Measurements from ENCODE around the gene MRPL42.
"Not testable (repeated sequence)": the region's sequence is repeated elsewhere in the genome, so short reads cannot be mapped to it uniquely, and the experiment has no call there.

MRPL42 gene

DNA sequence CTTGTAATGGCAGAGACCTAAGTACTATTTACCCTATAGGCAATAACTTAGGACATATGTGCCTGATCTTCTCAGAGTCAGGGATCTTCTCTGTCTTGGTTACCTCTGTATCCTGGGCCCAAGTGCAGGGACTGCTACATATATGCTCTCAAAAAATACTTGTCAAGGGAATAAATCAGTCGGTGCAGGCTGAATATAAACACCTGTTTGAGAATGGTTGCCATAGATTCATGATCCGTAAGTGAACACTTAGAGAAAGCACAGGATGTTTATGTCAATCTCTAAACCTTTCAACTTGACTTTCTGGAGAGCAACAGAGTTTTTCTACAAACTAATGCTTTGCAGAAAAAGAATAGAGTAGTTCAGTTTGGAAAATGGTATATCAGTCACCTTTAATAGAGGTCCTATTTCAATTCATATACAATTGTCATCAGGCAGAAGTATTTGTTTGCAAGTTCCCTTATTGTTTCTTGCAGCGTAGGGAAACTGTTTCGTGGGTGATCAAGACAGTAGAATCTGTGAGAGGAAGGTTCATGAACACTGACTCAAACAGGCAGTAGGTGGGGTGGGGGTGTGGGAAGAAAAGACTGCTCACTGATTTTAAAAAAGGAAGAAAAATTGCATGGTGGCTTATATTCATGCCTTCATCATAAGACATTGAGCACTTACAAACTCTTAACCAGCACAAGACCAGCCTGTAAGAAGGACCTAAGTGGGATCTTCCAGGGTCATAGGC, 19.6 kb upstream of the MRPL42 start:
- DNase-seq: peak; percentile 67 to 88

DNA sequence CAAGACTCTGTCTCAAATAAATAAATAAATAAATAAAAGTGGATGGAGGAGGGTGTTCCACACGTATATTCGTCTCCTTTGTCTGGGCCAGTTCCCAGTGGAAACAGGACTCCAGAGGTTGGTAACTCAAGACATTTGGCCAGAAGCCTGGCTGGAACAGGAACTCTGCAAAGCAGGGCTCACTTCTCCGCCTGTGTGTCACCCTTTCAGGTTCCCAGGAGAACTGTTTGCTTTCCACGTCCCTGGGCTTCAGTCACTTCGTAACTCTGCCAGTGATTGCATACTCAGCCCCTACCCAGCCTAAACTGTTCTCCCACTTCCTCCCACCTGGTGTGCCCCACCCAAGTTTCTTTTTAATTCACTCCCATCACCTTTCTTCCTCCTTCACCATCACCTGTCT, 18.5 kb upstream of the MRPL42 start:
- no peak for DNase-seq

DNA sequence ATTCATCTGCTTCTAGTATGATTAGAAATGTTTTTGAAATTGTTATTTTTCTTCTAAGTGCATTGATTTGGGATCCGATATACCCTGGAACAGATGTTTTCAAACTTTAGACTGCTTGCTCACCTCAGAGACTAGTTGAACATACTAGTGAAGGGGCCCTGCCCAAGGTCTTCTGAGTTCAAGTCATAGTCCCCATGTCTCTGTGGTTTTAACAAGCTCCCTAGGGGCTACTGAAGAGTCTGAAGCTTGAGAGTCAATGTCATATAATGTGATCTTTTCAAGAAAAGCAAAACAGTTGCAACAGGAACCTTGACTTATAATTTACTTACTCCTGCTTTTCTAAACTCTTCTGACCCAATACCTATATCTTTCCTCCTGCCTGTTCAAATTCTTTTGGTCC, 18.0 kb upstream of the MRPL42 start:
- DNase-seq: no peak

DNA sequence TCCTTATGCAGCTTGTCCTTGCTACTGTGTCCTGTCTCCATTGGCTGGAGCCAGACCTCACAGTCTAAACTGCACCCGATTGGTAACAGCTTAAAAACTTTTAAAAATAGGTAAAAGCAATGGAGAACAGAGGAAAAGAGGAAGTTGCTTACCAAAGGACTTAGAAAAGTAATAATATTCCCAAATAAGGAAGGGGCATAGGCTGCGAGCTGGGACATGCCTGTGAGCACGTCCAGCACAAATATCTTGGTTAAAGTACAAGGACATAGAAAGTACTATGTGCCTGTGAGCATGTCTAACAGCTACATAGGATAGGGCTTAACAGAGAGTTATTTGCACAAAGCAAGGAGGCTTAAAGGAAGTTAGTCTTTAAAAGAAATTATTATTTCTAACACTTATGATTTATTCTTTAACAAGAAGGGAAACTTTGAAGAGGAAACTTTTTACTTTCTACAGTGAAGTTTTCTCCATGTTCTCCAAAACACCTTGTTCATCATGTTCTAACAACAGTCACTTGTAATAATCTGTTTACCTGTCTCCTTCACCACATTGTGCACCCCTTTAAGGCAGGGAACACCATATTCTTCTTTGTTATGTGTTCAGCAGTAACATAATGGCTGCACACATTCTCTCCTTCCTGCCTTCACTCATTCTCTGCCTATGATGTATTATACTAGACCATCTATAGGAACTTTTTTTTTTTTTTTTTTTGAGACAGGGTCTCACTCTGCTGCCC, 15.7 kb upstream of the MRPL42 start:
- DNase-seq: no peak

DNA sequence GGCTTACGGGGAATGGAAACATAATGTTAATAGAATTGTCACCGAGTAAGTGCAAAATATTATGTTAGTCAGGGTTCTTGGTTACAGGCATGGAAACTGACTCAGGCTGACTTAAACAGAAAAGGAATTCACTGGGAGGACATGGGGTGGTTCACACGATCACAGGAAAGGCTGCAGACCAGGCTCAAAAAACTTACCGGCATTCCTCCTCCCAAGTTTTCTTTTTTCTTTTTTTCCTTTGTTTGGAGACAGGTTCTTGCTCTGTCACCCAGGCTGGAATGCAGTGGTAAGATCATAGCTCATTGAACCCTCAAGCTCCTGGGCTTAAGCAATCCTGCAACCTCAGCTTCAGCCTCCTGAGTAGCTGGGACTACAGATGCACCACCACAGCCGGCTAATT, 13.7 kb upstream of the MRPL42 start:
- no peak for DNase-seq

DNA sequence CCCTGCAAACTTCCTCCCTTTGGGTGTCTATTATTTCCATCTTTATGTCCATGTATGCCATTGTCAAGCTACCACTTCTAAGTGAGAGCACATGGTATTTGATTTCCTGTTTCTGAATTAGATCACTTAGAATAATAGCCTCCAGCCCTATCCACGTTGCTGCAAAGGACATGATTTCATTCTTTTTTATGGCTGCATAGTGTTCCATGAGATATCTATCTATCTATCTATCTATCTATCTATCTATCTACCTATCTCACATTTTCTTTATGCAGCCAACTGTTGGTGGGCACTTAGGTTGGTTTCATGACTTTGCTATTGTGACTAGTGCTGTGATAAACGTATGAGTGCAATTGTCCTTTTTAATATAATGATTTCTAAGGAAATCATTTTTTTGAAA, 11.2 kb upstream of the MRPL42 start:
- DNase-seq: no peak

DNA sequence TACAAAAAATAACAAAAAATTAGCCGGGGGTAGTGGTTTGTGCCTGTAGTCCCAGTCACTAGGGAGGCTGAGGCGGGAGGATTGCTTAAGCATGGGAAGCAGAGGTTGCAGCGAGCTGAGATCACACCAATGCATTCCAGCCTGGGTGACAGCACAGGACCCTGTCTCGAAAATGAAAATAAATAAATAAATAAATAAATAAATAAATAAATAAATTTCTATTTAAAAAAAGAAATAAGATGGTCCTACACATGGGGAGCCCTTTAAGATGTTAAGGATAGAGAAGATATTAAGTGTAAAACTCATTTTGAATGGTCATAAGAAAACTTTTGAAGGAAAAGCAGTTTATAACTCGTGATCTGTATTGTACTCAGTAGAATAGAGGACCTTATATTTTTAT, 8.2 kb upstream of the MRPL42 start:
- no peak for DNase-seq

DNA sequence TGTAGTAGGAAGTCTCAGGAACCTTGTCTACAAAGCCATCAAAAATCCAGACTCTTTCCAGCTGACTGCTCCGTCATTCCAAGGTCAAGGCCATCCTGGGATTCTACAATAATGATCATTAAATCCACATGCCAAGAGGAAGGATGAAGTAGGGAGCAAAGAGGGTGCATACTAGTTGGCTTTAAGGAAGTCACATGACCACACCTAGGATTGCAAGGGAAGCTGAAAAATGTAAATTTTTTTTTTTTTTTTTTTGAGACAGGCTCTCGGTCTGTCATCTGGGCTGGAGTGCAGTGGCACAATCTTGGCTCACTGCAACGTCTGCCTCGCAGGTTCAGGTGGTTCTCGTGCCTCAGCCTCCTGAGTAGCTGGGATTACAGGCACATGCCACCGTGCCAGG, 7.3 kb upstream of the MRPL42 start:
- DNase-seq: no peak

DNA sequence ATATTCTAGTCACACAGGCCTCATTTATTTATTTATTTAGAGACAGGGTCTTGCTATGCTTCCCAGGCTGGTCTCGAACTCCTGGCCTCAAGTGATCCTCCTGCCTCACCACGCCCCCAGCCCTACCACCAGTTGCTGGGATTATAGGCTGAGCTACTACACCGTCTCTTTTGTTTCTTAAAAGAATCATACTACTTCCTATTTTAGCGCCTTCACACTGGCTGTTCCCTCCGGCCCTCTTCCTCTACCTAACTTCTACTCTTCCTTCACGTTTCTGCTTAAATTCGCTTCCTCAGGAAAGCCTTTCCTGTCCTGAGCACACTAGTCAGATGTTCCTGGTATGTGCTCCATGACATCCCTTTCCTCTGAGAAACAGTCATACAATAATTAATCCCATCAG, 6.4 kb upstream of the MRPL42 start:
- DNase-seq: no peak

DNA sequence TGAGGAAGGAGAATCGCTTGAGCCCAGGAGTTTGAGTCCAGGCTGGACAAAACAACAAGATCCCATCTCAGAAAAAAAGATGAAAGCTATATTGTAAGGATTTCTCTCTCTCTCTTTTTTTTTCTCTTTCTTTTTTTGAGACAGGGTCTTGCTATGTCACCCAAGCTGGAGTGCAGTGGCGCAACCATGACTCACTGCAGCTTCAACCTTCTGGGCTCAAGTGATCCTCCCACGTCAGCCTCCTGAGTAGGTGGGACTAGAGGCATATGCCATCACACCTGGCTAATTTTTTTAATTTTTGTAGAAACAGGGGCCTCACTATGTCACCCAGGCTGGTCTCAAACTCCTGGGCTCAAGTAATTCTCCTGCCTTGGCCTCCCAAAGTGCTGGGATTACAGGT, 5.8 kb upstream of the MRPL42 start:
- DNase-seq: peak in 1 of 2 donors; percentile 41

DNA sequence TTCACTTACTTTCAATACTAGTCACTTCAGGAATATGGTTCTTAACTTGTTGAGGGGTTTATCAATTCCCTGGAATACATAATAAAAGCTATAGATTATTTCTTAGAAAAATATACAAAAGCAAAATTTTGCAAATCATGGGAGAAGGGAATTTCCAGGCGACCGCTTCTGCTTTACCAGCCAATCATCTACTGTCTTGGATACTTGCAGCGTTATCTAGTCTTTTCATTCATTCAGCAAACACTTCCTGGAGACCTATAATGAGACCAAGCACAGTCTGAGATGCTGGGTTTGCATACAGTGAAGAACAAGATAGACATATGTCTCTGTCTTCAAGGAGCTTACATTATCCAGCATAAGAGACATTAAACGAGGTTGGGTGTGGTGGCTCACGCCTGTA, 1.5 kb upstream of the MRPL42 start:
- DNase-seq: no peak

DNA sequence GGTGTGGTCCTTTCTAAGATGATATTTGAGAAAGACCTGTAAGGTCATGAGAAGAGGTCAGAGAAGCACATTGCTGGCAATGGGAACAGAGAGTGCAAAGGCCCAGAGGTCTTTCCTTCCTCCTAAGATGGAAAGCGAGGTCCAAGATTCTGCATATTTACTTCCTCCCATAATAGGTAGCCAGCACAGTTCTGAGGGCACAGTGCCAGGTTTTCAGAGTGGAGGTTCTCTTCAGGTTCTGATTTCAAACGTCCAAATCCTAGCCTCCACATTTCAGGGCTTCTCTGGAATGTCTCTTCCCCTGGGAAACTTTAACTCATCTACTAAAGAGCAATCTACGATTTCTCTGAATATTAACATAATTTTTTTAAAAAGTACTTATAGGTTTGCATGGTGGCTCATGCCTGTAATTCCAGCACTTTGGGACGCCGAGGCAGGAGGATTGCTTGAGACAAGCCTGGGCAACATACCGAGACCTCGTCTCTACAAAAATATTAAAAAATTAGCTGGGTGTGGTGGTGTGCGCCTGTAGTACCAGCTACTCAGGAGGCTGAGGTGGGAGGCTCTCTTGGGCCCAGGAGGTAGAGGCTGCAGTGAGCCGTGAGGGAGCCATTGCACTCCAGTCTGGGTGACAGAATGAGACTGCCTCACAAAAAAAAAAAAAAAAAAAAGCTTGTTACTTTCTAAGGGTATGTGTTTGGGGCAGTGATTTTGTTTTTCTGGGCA, 526 bp upstream of the MRPL42 start:
- DNase-seq: no peak

DNA sequence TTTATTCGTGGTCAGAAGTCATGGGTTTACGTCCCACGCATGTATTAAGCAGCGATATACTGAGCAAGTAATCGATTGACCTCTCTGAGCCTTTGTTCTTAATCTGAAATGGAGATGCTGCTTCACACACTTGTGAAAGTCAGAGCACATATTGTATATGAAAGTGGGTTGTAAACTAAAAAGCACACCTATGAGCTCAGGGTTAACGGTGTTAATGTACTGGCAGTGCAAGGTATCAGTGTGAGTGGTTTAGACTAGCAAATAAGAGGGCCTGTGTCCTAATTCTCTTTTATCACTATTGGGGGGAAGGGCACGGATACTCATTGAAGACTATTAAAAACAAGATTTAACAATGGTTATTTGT, 676 bp downstream of the MRPL42 start:
- DNase-seq: no peak

DNA sequence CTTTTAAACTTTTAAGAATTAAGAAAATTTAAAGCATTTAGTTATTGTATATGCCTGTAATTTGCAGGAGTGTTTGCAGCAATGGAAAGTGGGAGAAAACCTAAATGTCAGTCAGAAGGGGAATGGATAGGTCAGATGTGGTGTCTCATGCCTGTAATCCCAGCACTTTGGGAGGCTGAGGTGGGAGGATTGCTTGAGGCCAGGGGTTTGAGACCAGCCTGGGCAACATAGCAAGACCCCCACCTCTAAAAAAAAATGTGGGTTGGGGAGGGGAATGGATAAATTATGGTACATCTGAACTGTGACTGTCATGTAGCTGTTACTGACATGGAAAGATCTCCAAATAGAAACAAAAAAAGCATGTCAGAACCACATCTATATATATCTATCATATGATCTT, 2.1 kb downstream of the MRPL42 start:
- DNase-seq: no peak

DNA sequence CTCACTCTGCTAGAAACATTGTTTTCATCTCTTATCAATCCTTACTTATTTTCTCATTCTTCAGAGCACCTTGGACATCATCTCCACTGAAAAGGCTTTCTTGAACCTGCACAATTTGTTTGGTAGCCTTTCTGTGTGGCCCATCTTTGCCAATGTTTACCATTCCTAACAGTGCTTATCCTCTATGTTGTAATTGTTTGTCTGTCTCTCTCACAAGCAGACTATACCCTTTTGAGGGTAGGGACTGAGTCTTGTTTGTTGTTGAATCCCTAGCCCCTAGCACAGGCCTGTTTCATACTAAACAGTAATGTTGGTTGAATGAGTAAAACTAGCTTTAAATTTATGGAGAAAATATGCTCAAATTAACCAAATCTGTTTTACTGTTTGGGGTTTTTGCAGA, 9.2 kb downstream of the MRPL42 start:
- DNase-seq: no peak

DNA sequence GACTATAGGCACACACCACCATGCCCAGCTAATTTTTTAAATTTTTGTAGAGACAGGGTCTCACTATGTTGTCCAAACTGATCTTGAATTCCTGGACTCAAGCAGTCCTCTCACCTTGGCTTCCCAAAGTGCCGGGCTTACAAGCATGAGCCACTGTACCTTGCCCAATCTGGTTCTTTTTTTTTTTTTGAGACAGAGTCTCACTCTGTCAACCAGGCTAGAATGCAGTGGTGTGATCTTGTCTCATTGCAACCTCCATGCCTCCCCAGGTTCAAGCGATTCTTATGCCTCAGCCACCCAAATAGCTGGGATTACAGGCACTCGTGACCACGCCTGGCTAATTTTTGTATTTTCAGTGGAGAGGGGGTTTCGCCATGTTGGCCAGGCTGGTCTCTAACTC, 15.4 kb downstream of the MRPL42 start:
- no peak for DNase-seq

DNA sequence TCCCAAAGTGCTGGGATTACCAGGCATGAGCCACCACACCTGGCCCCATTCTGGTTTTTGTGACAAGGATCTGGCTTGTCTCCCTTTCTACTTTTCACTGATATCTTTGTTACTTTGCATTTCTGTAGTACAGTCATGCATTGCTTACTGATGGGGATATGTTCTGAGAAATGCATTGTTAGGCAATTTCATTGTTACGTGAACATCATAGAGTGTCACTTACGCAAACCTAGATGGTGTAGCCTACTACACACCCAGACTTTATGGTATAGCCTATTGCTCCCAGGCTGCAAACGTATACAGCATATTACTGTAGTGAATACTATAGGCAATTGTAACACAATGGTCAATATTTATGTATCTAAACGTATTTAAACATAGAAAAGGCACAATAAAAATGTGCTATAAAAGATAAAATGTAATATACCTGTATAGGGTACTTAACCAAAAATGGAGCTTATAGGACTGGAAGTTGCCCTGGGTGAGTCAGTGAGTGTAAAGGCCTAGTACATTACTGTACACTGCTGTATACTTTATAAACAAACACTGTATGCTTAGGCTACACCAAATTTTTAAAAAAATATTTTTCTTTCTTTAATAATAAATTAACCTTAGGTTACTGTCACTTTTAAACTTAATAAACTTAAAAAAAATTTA, 16.0 kb downstream of the MRPL42 start:
- DNase-seq: no peak

DNA sequence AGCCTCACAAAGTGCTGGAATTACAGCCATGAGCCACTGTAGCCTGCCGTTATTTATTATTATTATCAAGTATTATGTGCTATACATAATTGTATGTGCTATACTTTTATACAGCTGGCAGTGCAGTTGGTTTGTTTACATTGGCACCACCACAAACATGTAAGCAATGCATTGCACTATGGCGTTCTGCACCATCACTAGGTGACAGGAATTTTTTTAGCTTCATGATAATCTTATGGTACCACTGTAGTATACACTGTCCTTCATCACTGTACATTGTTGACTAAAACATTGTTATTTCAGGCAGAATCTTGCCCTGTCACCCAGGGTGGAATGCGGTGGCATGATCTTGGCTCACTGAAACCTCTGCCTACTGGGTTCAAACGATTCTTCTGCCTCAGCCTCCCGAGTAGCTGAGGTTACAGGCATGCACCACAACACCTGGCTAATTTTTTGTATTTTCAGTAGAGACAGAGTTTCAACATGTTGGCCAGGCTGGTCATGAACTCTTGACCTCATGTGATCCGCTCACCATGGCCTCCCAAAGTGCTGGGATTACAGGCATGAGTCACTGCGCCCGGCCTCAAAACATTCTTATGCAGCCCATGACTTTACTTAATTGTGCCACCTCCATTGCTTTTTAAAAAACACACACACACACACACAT, 17.1 kb downstream of the MRPL42 start:
- DNase-seq: no peak

DNA sequence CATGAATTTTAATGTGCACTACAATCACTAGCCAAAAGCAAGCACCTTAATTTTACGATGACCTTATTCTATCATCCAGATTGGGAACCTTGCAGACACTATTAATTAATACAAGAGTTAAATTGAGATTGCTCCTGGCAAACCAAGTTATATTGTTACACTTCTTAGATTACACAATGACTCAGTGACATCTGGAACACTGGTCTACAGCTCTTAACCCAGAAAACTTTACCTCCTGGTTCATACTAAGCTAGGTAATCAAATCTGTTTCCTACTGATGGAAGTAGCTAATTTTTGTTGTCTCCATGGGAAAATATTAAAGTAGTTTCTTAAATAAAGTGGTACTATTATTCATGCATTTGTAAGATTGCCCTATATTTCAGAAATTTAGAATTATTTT, 25.5 kb downstream of the MRPL42 start:
- not testable (repeated sequence) for DNase-seq

DNA sequence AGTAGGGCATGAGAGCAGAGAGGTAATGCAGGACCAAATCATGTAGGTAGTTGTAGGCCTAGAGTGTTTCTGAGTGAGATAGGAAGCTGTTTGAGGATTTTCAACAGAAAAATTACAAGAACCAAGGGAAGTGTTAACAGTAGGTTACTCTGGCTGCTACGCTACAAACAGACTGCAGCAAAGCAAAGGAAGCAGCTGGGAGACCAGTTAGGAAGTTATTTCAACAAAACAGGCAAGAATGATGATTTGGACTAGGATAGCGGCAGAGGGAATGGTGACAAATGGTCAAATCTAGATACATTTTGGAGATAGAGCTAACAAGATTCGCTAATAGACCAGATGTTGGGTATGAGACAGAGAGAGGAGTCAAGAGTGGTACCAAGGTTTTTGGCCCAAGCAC, 26.8 kb downstream of the MRPL42 start:
- DNase-seq: no peak

DNA sequence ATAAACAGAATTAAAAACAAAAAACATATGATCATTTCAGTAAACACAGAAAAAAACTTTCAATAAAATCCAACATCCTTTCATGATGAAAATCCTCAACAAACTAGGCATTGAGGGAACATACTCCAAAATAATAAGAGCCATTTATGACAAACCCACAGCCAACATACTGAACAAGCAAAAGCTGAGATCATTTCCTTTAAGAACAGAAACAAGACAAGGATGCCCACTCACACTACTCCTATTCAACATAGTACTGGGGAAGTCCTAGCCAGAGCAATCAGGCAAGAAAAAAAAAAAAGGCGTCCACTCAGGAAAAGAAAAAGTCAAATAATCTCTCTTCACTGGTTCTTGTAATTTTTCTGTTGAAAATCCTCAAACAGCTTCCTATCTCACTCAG, 30.1 kb downstream of the MRPL42 start:
- peak; percentile 8 to 46 for DNase-seq

DNA sequence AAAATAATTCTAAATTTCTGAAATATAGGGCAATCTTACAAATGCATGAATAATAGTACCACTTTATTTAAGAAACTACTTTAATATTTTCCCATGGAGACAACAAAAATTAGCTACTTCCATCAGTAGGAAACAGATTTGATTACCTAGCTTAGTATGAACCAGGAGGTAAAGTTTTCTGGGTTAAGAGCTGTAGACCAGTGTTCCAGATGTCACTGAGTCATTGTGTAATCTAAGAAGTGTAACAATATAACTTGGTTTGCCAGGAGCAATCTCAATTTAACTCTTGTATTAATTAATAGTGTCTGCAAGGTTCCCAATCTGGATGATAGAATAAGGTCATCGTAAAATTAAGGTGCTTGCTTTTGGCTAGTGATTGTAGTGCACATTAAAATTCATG, 31.5 kb downstream of the MRPL42 start:
- not testable (repeated sequence) for DNase-seq

DNA sequence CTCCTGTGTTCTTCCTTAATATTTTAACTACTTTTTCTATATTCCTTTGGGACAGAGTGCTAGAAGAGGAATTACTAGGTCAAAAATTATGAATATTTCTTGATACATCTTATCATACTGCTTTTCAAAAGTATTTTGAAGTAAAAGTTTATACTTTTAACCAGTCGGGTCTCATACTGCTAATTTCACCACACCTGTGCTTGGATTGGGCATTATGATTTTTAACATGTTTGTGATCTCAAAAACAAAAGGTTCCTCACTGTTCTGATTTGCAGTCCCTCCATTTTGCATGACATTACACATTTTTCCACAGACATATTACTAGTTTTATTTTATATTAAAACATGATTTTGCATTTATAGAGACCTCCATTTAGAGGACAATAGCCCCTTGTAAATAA, 32.9 kb downstream of the MRPL42 start:
- no peak for DNase-seq
